GM21367 (cell line): ENCODE results near the gene CAPZA1.

Experiments
- ATAC-seq: cut with Tn5 transposase; IDR thresholded peaks from one replicate; pipeline ENCODE4 v1.9.1; 2021; ENCODE audit not compliant: unreplicated experiment

The CAPZA1 gene

DNA sequence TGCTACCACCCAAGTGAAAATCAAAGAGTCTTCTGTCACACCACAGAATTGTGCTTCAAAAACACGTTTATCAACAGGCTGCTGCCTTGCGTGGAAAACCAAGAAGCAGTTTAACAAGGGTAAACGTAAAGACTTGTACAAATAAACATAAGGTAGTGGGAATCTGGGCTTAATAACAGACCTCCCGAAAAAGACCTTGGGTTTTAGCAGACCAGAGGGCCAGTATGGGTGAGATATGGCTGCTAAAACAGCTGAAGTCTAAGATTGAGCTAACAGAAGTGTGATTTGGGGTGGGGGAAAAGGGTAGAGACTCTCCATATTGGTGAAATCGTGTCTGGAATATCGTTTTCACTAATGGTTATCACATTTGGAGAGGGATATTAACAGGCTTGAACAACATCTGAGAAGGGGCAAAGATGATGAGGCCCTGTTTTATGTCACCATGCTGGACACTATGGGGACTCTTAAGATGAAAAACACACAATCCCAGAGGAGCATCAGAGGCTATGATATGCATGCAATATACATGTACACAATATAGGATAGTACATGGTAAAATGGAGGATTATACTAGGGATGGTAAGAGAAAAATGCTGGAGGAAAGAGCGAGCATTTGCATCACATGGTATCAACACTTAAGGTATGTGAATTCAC, 56.2 kb downstream of the CAPZA1 start:
- no peak for ATAC-seq

DNA sequence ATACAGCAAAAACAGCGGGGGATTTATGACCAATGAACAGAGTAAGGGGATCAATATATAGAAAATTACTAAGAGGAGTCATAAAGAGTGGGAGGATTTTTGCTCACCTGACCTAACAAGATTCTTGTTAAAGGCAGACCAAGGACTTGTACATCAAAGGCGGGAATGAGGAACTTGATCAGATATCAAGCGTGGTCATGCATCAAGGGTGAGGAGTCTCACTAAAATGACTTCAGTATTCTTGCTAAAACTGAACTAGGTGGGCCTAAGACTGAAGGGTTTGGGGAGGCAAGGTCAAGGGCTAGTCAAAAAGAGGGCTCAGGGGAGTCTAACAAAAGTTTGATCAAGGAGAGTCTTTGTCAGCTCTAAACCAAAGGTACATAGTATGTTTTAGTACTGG, 56.9 kb downstream of the CAPZA1 start:
- ATAC-seq: no peak

DNA sequence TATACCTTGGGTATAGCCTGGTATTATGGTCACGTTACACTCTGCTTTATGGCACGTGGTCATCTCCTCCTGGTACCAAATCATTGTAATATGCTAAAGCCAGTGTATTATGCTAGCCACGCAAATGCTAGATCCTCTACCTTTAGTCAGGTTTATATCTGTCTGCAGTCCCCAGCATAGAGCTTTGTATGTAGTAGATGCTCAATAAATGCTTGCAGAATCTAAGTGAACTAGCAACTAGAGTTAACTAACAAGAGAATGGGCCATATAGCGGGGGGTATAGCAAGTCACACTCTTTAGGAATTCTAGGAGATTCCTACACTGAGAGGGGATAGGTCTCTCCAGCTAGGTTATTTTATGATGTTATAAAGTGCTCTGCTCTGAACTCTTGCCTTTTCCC, 57.9 kb downstream of the CAPZA1 start:
- ATAC-seq: no peak

DNA sequence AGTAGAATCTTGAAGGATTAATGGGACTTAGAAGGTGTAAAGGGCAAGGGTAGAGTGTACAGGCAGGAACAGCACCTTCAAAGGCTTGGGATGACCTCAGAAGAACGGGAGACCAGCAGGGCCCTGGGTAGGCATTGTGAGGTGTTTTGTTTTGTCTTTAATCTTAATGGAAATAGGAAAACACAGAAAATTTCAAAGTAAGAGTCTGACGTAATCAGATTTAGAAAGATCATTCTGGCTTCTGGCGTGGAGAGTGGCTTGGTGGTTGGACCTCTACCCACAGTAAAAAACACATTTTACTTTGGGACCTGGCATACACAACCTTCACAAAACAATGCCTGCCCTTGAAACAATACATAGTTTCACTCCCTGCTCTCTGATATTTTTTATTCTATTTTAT, 59.0 kb downstream of the CAPZA1 start:
- ATAC-seq: no peak

DNA sequence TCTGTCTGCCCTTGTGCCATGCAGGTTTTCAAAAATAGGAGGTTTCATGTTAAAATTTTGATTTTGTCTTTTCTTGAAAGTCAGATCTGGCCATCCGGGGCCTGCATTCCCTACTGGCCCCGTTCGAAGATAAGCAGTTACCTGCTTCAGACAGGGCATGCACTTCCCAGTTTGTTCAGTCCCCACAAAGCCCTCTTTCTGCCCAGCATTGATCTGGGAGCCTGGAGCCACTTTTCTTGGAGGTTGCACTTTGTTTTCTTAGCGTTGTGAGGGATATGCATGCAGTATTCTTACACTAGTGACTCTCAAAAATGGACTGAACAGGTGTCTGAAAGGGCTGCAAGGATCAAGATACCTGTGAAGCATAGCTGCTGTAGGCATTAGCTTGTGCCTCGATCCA, 66.3 kb downstream of the CAPZA1 start:
- ATAC-seq: no peak

DNA sequence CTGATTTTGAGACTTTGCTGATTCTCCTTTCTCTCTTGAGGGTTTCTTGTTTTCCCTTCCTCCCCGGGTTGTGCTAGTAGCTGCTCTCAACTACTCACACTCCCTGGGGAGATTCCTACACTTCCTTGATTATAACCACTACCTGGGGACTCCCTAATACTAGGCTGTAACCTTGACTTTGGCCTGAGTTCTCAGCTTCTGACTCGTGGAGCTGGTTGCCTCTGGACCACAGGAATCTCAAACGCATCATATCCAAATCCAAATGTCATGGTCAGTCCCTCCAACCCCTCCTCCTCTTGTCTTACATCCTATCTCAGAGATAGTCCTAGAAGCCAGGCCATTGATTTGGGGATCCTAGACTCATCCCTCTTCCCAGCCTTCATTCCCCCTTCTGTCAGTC, 66.8 kb downstream of the CAPZA1 start:
- no peak for ATAC-seq

DNA sequence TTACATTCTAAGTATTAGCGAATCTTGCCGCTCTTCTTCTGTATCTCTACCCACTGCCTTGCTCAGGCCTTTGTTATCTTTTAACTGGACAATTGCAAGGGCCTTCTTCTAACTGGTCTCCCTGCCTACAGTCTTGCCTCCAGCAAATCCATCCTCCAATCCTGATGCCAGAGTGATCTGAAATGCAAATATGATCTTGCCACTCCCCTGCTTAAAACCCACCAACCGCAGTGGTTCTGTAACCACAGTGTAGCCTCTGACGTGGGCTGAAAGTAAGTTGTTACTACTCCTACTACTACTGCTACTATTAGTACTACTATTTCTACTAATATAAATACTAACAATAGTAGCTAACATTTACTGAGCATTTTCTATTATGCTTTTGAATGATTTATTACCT, 67.2 kb downstream of the CAPZA1 start:
- no peak for ATAC-seq

DNA sequence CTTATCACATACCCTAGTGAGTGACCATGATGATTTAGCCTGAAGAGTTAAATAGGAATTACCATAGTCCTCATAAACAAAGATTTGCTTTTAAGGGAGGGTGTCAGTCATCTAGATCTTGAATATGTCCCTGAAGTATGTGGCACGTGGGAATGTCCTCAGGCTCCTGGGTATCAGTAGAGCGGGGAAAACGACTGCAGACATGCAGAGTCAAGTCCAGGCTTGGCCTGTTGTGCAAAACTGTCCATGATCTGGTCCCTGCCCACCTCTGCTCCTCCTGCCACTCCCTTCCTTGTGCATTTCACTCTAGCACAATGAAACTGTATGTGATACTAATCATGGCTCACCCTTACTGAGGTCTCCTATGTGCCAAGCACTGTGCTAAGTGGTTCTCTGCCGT, 67.7 kb downstream of the CAPZA1 start:
- no peak for ATAC-seq

DNA sequence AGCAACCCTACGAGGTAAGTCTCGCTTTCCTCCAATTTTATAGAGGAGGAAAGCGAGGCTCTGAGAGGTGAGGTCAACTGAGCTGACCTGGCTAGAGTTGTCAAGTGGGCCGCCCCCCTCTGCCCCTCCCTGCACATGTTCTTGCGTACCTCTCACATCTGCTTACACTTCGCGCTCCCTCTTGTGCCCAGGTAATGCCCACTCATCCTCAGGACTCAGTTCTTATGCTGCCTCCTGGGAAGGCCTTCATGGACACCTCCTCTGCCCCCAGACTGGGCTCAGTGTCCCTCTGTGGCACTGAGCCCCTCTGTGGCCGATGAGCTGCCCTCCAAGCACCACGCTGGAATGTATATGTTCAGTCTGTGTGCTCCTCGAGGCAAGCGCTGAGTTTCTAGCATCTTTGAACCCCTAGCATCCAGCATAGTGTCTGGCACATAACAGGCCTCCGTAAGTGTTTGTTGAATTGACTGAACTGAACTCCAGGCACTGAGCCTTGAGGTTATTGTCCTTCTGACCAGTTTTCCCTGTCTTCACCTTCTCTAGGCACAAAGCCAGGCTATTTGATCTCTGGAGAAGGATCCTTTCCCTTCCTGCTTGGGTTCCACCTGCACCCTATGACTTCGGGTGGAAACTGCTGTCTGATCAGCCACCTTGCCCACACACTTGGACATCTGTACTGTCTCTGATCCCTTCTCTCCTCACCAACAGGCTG, 68.3 kb downstream of the CAPZA1 start:
- no peak for ATAC-seq

DNA sequence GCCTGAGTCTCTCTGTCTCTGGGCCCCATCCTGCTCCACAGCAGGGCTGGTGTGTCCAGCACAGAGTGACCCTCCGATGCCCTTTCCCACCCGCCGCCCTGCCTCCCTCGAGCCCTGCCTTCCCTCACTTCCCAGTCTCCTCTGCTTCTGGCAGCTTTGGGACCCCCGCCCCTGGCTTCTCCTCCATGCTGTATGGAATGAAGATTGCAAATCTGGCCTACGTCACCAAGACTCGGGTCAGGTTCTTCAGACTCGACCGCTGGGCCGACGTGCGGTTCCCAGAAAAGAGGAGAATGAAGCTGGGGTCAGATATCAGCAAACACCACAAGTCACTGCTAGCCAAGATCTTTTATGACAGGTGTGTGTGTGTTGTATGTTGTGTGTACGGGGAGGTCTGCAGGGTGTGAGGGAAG, 69.2 kb downstream of the CAPZA1 start:
- ATAC-seq: no peak

DNA sequence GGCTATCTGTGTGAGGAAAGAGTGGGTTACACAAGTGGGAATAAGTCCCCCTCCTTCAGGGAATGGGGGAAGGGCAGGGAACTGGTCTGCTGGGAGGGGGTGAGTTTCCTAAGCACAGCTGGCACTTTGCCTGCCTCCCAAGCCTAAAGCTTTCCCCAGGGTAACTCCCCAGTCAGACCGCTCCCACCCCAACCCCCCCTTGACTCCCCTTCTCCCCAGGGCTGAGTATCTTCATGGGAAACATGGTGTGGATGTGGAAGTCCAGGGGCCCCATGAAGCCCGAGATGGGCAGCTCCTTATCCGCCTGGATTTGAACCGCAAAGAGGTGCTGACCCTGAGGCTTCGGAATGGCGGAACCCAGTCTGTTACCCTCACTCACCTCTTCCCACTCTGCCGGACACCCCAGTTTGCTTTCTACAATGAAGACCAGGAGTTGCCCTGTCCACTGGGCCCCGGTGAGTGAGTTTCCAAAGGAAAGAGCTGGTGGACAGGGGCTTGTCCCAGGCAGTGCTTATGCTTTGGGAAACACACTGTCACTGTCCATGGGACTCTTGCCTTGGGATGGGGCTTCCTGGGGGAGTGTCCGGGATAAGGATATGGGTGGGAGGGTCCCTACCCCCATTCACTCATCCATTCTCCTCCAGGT, 69.7 kb downstream of the CAPZA1 start:
- no peak for ATAC-seq

DNA sequence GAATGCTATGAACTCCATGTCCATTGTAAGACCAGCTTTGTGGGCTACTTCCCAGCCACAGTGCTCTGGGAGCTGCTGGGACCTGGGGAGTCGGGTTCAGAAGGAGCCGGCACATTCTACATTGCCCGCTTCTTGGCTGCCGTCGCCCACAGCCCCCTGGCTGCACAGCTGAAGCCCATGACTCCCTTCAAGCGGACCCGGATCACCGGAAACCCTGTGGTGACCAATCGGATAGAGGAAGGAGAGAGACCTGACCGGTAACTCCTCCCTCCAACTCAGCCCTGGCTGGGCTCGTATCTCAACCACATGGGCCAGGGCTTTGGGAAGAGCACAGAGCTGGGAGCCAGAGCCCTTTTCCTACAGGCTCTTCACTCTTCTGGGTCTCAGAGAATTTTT, 70.2 kb downstream of the CAPZA1 start:
- no peak for ATAC-seq

DNA sequence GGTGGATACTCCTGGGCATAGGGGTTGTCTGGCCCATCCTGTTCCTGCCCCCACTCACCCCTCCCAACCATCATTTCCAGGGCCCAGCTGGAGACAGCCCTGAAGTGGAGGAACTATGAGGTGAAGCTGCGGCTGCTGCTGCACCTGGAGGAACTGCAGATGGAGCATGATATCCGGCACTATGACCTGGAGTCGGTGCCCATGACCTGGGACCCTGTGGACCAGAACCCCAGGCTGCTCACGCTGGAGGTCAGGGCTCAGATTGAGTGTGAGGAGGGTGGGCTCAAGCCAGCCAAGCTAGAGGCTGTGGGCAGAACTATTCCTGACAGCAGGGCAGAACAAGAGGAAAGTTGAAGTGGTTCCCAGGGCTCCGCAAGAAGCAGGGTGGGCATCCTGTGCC, 73.0 kb downstream of the CAPZA1 start:
- ATAC-seq: no peak

DNA sequence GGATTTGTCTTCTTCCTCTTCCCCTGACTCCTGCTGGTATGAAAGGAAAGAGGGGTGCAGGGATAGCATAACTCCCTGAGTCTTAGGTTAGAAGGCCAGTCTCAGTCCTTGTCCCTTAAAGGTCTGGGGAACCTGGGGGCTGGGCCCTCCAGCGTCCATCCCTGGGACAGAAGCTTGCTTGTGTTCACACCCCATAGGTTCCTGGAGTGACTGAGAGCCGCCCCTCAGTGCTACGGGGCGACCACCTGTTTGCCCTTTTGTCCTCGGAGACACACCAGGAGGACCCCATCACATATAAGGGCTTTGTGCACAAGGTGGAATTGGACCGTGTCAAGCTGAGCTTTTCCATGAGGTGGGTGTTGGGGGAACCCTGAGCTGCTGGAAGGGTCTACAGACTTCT, 74.2 kb downstream of the CAPZA1 start:
- no peak for ATAC-seq

DNA sequence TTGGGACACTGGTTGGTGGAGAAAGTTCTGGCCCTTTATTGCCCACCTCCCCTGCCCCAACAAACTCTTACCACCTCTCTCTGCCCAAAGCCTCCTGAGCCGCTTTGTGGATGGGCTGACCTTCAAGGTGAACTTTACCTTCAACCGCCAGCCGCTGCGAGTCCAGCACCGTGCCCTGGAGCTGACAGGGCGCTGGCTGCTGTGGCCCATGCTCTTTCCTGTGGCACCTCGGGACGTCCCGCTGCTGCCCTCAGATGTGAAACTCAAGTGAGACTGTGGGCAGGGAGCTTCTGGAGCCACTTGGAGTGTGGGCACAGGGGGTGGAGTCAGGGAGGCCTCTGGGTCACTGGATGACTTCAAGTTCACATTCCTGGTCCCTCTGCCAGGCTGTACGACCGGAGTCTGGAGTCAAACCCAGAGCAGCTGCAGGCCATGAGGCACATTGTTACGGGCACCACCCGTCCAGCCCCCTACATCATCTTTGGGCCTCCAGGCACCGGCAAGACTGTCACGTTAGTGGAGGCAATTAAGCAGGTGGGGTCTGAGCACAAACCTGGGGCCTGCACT, 74.8 kb downstream of the CAPZA1 start:
- ATAC-seq: no peak

DNA sequence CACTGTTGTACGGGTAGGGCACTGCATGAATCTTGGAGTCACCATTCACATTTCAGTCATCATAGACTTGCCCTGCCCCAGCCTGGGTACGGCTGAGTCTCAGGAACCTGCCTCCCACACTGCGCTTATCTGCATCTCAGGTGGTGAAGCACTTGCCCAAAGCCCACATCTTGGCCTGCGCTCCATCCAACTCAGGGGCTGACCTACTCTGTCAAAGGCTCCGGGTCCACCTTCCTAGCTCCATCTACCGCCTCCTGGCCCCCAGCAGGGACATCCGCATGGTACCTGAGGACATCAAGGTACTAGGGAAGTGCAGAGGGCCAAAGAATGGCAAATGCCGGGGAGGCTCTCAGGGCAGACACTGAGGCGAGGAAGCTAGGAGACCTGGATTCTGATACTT, 75.6 kb downstream of the CAPZA1 start:
- ATAC-seq: no peak

DNA sequence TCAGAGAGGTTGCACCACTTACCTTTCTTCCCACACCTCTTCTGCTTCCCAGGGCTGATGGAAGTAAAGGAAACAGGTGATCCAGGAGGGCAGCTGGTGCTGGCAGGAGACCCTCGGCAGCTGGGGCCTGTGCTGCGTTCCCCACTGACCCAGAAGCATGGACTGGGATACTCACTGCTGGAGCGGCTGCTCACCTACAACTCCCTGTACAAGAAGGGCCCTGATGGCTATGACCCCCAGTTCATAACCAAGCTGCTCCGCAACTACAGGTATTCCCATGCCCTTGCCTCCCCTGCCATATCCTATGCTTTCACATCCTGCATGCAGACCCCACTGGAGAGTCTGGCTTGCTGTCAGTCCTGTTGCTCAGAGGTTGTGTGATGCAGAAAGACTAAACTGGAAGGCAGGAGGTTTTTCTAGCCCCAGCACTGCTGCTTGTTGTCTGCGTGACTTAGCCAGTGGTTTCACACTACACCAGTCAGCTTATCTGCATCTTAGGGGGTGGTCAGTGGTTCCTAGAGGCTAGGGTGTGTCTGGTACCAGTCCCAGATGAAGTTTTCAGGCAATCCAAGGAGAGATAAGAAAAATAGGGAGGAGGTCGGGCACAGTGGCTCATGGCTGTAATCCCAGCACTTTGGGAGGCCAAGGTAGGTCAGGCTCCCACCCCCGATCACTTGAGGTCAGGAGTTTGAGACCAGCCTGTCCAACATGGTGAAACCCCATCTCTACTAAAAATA, 77.1 kb downstream of the CAPZA1 start:
- ATAC-seq: no peak

DNA sequence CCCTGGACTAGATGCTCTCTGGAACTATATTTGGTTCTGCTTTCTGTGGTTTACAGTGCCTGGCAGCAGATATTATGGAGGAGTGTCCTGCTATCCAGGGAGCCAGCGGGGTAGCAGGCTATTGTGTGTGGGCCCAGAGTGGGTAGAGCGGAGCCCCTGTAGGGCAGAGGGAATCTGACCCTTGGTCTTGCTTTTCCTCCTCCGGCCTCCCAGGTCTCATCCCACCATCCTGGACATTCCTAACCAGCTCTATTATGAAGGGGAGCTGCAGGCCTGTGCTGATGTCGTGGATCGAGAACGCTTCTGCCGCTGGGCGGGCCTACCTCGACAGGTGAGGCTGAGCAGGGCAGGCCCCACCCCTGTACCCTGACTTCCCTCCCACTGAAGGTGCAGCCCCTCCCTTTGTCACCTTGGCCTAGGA, 78.2 kb downstream of the CAPZA1 start:
- ATAC-seq: no peak

DNA sequence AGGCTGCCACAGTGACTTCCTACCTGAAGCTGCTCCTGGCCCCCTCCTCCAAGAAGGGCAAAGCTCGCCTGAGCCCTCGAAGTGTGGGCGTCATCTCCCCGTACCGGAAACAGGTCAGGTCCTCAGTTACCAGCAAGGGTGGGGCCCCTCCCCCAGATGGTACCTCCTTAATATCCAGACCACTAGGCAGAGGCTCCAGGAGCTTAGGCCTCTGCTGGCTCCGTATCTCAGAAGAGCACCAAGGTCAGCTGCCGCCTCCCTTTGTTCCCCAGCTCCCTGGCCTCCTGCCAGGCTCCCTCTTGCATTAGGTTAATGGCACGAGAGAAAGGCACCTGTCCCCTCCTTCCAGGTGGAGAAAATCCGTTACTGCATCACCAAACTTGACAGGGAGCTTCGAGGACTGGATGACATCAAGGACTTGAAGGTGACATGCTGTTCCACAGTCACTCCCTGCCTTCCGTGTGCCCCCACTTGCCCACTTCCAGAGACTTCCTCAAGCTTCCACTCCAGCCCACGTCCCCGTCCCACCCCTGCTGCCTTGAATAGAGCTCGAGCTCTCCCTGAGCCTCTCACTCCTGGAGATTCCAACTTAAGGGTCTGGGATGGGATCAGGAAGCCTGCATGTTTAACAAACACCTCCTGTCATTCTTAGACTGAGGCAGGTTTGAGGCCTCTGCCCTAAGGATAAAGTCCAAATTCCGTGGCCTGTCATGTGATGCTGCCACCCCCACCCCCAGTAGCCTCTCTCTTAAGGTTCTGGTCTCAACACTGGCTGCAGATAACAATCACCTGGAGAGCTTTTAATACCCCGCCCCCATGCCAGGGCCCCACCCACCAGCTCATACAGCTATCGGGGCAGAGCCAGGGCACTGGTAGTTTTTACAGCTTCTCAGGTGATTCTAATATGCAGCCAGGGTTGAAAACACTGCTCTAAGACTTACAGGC, 79.0 kb downstream of the CAPZA1 start:
- ATAC-seq: no peak

DNA sequence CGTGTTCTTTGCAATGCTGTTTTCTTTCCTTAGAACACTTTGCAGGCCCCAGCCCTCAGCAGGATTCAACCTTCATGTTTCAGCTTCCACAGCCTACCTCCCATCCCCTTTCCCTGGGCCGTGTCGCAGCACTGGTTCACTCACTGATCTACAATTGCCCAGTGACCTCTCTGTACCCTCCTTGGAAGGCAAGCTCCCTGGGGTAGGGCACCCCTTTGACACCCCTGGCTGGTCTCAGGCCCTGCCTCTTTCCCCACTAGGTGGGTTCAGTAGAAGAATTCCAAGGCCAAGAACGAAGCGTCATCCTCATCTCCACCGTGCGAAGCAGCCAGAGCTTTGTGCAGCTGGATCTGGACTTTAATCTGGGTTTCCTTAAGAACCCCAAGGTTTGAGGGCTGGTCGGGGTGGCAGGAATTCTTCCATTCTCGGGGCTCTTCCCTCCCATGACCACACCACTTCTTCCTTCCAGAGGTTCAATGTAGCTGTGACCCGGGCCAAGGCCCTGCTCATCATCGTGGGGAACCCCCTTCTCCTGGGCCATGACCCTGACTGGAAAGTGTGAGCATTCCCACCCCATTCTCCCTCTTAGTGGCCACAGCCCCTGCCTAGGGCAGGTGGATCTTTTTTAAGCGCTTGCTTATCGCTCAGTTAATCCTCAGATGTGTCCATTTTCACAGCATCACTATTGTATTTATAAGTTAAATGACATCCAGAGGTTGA, 80.0 kb downstream of the CAPZA1 start:
- no peak for ATAC-seq
